ENCODE data around the gene ELMO1.

DNA sequence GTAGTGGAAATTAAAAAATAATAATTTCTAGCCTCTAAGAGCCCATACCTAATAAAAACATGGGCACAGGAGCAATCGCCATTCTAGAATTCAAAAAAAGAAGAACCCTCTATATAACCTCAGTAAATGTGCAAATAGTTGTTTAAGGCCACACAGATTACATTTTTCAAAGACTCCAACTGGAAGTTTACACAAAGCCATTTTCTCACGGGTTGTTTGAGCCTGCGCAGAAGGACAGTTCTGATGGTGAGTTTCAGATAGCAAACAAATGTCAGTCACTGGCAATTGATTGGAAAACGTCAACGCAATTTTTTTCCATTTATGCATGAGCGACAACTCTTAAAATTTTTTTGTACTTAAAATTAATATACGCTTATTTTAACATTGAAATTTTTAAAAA lies 23.0 kb upstream of the ELMO1 start:
- TF ChIP-seq CTCF (IDR thresholded peaks at IDR 0.05) = no peak
- no peak for TF ChIP-seq POLR2A (IDR thresholded peaks at IDR 0.05)
- TF ChIP-seq EP300 (IDR thresholded peaks at IDR 0.05) = no peak
- TF ChIP-seq POLR2AphosphoS5 (IDR thresholded peaks at IDR 0.05) = no peak
